Raji (cell line): ENCODE data around the gene LY6G5B.
A peak's percentile ranks its signal among the peaks of the same experiment; 100 is the strongest.

ENCODE experiments used
- POLR2A ChIP-seq: IDR thresholded peaks from 2 replicates; pipeline ENCODE4 v1.6.1; 2011; ENCODE audit warnings: low read depth, low read length, control low read depth; ENCODE audit not compliant: insufficient read depth

Gene LY6G5B

GRCh38 chr6:31665501-31666336 lies 4.1 kb upstream of the LY6G5B start, which contains the start of gene CSNK2B:
Gene CSNK2B, plus strand, starts transcription at chr6:31666080. Its CDS starts 752 bp downstream, at chr6:31666832.
- peak; percentile 93 for TF ChIP-seq POLR2A

GRCh38 chr6:31666337-31666965 lies 3.3 kb upstream of the LY6G5B start:
- no peak for TF ChIP-seq POLR2A

GRCh38 chr6:31676322-31676903 lies 6.6 kb downstream of the LY6G5B start:
- no peak for TF ChIP-seq POLR2A

GRCh38 chr6:31676904-31677303 lies 7.1 kb downstream of the LY6G5B start:
- TF ChIP-seq POLR2A: no peak

GRCh38 chr6:31677955-31678354 lies 8.2 kb downstream of the LY6G5B start:
- no peak for TF ChIP-seq POLR2A

- 0 out of 2 replicates have a peak, but pooled peaks have one; percentile 10 for TF ChIP-seq POLR2A
Measured at GRCh38 chr6:31680226-31681134, 10.7 kb downstream of the LY6G5B start, which contains the start of gene LY6G5C. Gene LY6G5C, minus strand, starts transcription at chr6:31681067. Its CDS starts 694 bp downstream, at chr6:31680373.

- TF ChIP-seq POLR2A: no peak
Measured at GRCh38 chr6:31681135-31681671, 11.4 kb downstream of the LY6G5B start.

- no peak for TF ChIP-seq POLR2A
Measured at GRCh38 chr6:31683591-31683990, 13.8 kb downstream of the LY6G5B start.

- TF ChIP-seq POLR2A: no peak
Measured at GRCh38 chr6:31686483-31686882, 16.7 kb downstream of the LY6G5B start.

GRCh38 chr6:31687321-31687720 lies 17.5 kb downstream of the LY6G5B start:
- no peak for TF ChIP-seq POLR2A

GRCh38 chr6:31687860-31688693 lies 18.3 kb downstream of the LY6G5B start:
- no peak for TF ChIP-seq POLR2A

- no peak for TF ChIP-seq POLR2A
Measured at GRCh38 chr6:31689249-31690110, 19.7 kb downstream of the LY6G5B start.
